NCI-H128 (cell line): ENCODE measurements around the gene RO60.

Experiments
- DNase-seq: peaks from one replicate; lab custom pipeline; 2025; ENCODE audit not compliant: unreplicated experiment; lab: John Stamatoyannopoulos, UW

The RO60 gene

GRCh38 chr1:193104907-193105820, 45.8 kb downstream of the RO60 start, which contains the start of gene GLRX2:
Gene GLRX2, minus strand, starts transcription at chr1:193105414. Its CDS starts 32 bp downstream, at chr1:193105382.
- DNase-seq: peak; percentile 80

- DNase-seq: no peak
Measured at GRCh38 chr1:193105821-193106177, 46.4 kb downstream of the RO60 start.

GRCh38 chr1:193108471-193108870, 49.1 kb downstream of the RO60 start:
- no peak for DNase-seq
